ENCODE data around the gene ADM2. TPM values are rescaled to one million over a fixed set of nuclear protein-coding genes. Genes with fewer than 3 reads are reported as not detected.
"Not testable (repeated sequence)": the region's sequence is repeated elsewhere in the genome, so short reads cannot be mapped to it uniquely, and the experiment has no call there.

The ADM2 gene
- total RNA-seq, 1 donor from 2014 or later, result 2.2 TPM

- H3K4me1 Mint-ChIP-seq (ENCODE audit: low read depth), result peaks cover 5% of the 10 kb centered on the region
- no peak overlapping the region for H3K27ac Mint-ChIP-seq
- no peak for DNase-seq (ENCODE audit: low spot score)
- no peak overlapping the region for H3K4me3 Mint-ChIP-seq (ENCODE audit: low read depth)
- no peaks in the 10 kb centered on the region for H3K27me3 Mint-ChIP-seq (ENCODE audit: low read depth)
- intact Hi-C loops (cut with micrococcal nuclease), result no loop called here
- H3K9me3 Mint-ChIP-seq, result no peaks in the 10 kb centered on the region
- peaks cover 53% of the 10 kb centered on the region for H3K36me3 Mint-ChIP-seq (ENCODE audit: low read depth)
These were observed 36.3 kb downstream of the ADM2 start for GRCh38 chr22:50517495-50518260.

DNA sequence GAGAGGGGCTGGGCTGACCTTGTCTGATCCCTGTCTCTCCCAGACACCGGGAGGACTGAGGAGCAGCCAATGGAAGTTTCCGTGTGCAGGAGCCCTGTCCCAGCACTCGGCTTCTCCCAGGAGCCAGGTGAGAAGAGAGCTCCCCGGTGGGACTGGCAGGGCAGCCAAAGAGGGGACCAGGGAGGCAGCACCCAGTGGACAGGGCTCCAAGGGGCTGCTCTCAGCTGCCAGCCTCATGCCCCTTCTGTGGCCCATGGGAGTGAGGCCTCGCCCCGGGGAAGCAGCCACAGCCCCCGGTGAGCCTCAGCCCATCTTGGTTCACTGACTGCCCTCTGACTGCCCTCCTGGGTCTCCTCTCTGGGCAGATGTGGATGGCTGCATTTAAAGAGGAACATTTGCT, 37.3 kb downstream of the ADM2 start:
- H3K27me3 Mint-ChIP-seq (ENCODE audit: low read depth), result no peaks in the 10 kb centered on the region
- no peak overlapping the region for H3K27ac Mint-ChIP-seq
- H3K4me3 Mint-ChIP-seq (ENCODE audit: low read depth), result no peak overlapping the region
- intact Hi-C loops (cut with micrococcal nuclease), result no loop called here
- H3K9me3 Mint-ChIP-seq, result no peaks in the 10 kb centered on the region
- H3K36me3 Mint-ChIP-seq (ENCODE audit: low read depth), result peaks cover 59% of the 10 kb centered on the region
- DNase-seq (ENCODE audit: low spot score), result no peak
- H3K4me1 Mint-ChIP-seq (ENCODE audit: low read depth), result peaks cover 5% of the 10 kb centered on the region

GRCh38 chr22:50519151-50519550, 37.8 kb downstream of the ADM2 start:
- H3K27me3 Mint-ChIP-seq (ENCODE audit: low read depth), result no peaks in the 10 kb centered on the region
- no peak overlapping the region for H3K4me3 Mint-ChIP-seq (ENCODE audit: low read depth)
- H3K36me3 Mint-ChIP-seq (ENCODE audit: low read depth), result peaks cover 59% of the 10 kb centered on the region
- H3K4me1 Mint-ChIP-seq (ENCODE audit: low read depth), result peaks cover 5% of the 10 kb centered on the region
- no peak for DNase-seq (ENCODE audit: low spot score)
- H3K27ac Mint-ChIP-seq, result no peak overlapping the region
- H3K9me3 Mint-ChIP-seq, result no peaks in the 10 kb centered on the region
- intact Hi-C loops (cut with micrococcal nuclease), result no loop called here

- not testable (repeated sequence) for H3K27me3 Mint-ChIP-seq (ENCODE audit: low read depth); H3K9me3 Mint-ChIP-seq; H3K27ac Mint-ChIP-seq; DNase-seq (ENCODE audit: low spot score); H3K4me3 Mint-ChIP-seq (ENCODE audit: low read depth); H3K4me1 Mint-ChIP-seq (ENCODE audit: low read depth)
- peaks cover 58% of the 10 kb centered on the region for H3K36me3 Mint-ChIP-seq (ENCODE audit: low read depth)
- intact Hi-C loops (cut with micrococcal nuclease), result loop anchor here (10.0 kb wide), 1 partner anchor 275 kb away; the partner anchor contains the start of gene TUBGCP6
These were observed 38.8 kb downstream of the ADM2 start for GRCh38 chr22:50520184-50520583.

- no peaks in the 10 kb centered on the region for H3K9me3 Mint-ChIP-seq
- peaks cover 8% of the 10 kb centered on the region for H3K4me1 Mint-ChIP-seq (ENCODE audit: low read depth)
- no peak overlapping the region for H3K27ac Mint-ChIP-seq
- peaks cover 54% of the 10 kb centered on the region for H3K36me3 Mint-ChIP-seq (ENCODE audit: low read depth)
- intact Hi-C loops (cut with micrococcal nuclease), result loop anchor here (10.0 kb wide), 1 partner anchor 276 kb away; the partner anchor contains the start of gene TUBGCP6
- no peaks in the 10 kb centered on the region for H3K27me3 Mint-ChIP-seq (ENCODE audit: low read depth)
- no peak overlapping the region for H3K4me3 Mint-ChIP-seq (ENCODE audit: low read depth)
- DNase-seq (ENCODE audit: low spot score), result no peak
These were observed 39.6 kb downstream of the ADM2 start for GRCh38 chr22:50520826-50521453.

GRCh38 chr22:50521710-50522109, 40.4 kb downstream of the ADM2 start:
- peaks cover 48% of the 10 kb centered on the region for H3K36me3 Mint-ChIP-seq (ENCODE audit: low read depth)
- H3K4me1 Mint-ChIP-seq (ENCODE audit: low read depth), result peaks cover 8% of the 10 kb centered on the region
- H3K27ac Mint-ChIP-seq, result no peak overlapping the region
- intact Hi-C loops (cut with micrococcal nuclease), result loop anchor here (10.0 kb wide), 1 partner anchor 277 kb away; the partner anchor contains the start of gene TUBGCP6
- H3K4me3 Mint-ChIP-seq (ENCODE audit: low read depth), result no peak overlapping the region
- DNase-seq (ENCODE audit: low spot score), result no peak
- H3K9me3 Mint-ChIP-seq, result no peaks in the 10 kb centered on the region
- no peaks in the 10 kb centered on the region for H3K27me3 Mint-ChIP-seq (ENCODE audit: low read depth)

DNA sequence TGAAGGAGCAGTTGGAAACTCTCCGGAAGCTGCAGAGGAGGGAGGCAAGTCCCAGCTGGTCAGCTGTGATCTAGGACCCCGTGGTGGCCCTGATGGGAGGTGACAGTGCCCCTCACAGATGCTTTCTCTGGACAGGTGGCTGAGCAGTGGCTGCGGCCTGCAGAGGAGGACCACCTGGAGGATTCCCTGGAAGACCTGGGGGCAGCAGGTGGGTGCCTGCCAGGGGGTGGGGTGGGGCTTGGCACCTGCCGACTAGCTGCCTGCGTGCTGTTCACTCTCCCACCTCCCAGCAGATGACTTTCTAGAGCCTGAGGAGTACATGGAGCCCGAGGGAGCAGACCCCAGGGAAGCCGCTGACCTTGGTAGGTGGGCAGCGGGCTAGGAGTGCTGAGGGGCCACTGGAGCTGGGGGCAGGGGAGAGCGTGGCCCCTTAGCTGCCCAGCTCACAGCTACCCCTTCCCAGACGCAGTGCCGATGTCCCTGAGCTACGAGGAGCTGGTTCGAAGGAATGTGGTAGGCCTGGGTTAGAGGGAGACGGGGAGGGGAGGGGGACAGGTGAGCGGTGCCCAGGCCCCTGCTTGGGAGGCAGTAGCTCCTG, 41.0 kb downstream of the ADM2 start:
- DNase-seq (ENCODE audit: low spot score), result no peak
- no peaks in the 10 kb centered on the region for H3K9me3 Mint-ChIP-seq
- H3K27ac Mint-ChIP-seq, result no peak overlapping the region
- H3K4me3 Mint-ChIP-seq (ENCODE audit: low read depth), result no peak overlapping the region
- peaks cover 13% of the 10 kb centered on the region for H3K4me1 Mint-ChIP-seq (ENCODE audit: low read depth)
- H3K36me3 Mint-ChIP-seq (ENCODE audit: low read depth), result peaks cover 49% of the 10 kb centered on the region
- intact Hi-C loops (cut with micrococcal nuclease), result loop anchor here (10.0 kb wide), 1 partner anchor 278 kb away; the partner anchor contains the start of gene TUBGCP6
- no peaks in the 10 kb centered on the region for H3K27me3 Mint-ChIP-seq (ENCODE audit: low read depth)

DNA sequence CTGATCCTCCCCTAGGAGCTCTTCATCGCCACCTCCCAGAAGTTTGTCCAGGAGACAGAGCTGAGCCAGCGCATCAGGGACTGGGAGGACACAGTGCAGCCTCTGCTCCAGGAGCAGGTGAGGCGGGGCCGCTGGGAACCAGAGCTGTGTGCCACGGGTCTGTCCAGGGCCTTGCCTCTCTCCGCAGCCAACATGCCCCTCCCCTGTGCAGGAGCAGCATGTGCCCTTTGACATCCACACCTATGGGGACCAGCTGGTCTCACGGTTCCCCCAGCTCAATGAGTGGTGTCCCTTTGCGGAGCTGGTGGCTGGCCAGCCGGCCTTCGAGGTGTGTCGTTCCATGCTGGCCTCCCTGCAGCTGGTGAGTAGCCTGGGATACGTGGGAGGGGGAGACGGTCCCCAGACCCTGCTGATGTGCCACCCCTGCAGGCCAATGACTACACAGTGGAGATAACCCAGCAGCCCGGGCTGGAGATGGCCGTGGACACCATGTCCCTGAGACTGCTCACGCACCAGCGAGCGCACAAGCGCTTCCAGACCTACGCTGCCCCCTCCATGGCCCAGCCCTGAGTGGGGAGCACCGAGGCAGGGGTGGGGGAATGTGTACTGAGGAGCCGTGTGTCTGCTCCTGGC, 41.6 kb downstream of the ADM2 start:
- no peak for DNase-seq (ENCODE audit: low spot score)
- Mint-ChIP-seq H3K4me3 (ENCODE audit: low read depth) (no peak overlapping the region), H3K36me3 (ENCODE audit: low read depth) (peaks cover 49% of the 10 kb centered on the region), H3K4me1 (ENCODE audit: low read depth) (peaks cover 18% of the 10 kb centered on the region), H3K27ac (no peak overlapping the region), H3K27me3 (ENCODE audit: low read depth) (no peaks in the 10 kb centered on the region), H3K9me3 (no peaks in the 10 kb centered on the region)
- intact Hi-C loops (cut with micrococcal nuclease), result loop anchor here (10.0 kb wide), 1 partner anchor 278 kb away; the partner anchor contains the start of gene TUBGCP6

DNA sequence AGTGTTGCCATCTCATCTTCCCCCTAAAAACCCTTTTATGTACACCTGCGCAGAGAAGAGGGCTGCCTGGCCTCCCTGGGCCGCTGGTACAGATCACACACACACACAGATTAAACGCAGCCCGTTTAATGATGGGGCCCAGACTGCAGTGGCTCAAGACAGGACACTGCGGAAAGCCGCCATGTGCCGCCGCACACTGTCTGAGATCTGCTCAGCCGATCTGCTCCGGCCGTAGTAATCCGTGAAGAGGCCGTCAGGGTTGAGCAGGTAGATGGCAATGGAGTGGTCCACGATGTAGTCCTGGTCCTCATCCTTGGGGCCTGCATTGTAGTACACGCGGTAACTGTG, 42.1 kb downstream of the ADM2 start:
- peaks cover 21% of the 10 kb centered on the region for H3K4me1 Mint-ChIP-seq (ENCODE audit: low read depth)
- no peak for DNase-seq (ENCODE audit: low spot score)
- H3K9me3 Mint-ChIP-seq, result no peaks in the 10 kb centered on the region
- H3K36me3 Mint-ChIP-seq (ENCODE audit: low read depth), result peaks cover 51% of the 10 kb centered on the region
- intact Hi-C loops (cut with micrococcal nuclease), result loop anchor here (10.0 kb wide), 1 partner anchor 279 kb away; the partner anchor contains the start of gene TUBGCP6
- H3K4me3 Mint-ChIP-seq (ENCODE audit: low read depth), result peak overlapping the region; percentile 1
- H3K27ac Mint-ChIP-seq, result no peak overlapping the region
- no peaks in the 10 kb centered on the region for H3K27me3 Mint-ChIP-seq (ENCODE audit: low read depth)

- intact Hi-C loops (cut with micrococcal nuclease), result loop anchor here (10.0 kb wide), 1 partner anchor 279 kb away; the partner anchor contains the start of gene TUBGCP6
These were observed 42.7 kb downstream of the ADM2 start for GRCh38 chr22:50523806-50524675.

DNA sequence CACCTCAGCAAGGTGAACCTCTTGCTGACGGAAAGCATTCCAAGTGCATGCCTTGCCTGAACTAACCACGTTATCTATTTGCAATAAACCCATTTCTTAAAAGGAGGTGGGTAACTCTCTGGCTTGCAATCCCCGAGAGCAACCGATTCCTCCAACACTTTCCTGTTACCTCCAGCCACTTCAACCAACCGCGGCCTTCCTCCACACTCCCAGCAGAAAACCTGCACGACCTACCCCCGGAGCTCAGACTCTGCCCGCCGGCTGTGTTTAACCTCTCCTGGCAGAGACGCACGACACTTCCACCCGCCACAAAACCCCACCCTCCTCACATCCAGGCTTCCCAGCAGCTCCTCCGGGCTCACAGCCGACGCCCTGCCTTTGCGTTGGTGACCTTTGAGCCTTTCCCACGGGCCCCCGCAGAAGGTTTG, 43.3 kb downstream of the ADM2 start:
- no peaks in the 10 kb centered on the region for H3K9me3 Mint-ChIP-seq
- no peaks in the 10 kb centered on the region for H3K27me3 Mint-ChIP-seq (ENCODE audit: low read depth)
- intact Hi-C loops (cut with micrococcal nuclease), result loop anchor here (1.0 to 10.0 kb wide), 4 partner anchors 16 to 280 kb away; partner anchors contain the start of genes NCAPH2 and TUBGCP6
- H3K4me1 Mint-ChIP-seq (ENCODE audit: low read depth), result peaks cover 24% of the 10 kb centered on the region
- no peak for DNase-seq (ENCODE audit: low spot score)
- peak overlapping the region; percentile 94 for H3K4me3 Mint-ChIP-seq (ENCODE audit: low read depth)
- peak overlapping the region; percentile 78 for H3K27ac Mint-ChIP-seq
- peaks cover 43% of the 10 kb centered on the region for H3K36me3 Mint-ChIP-seq (ENCODE audit: low read depth)

More at GRCh38 chr22:50523806-50524675, 42.7 kb downstream of the ADM2 start:
- peak overlapping the region; percentile 94 for H3K4me3 Mint-ChIP-seq (ENCODE audit: low read depth)
- H3K36me3 Mint-ChIP-seq (ENCODE audit: low read depth), result peaks cover 48% of the 10 kb centered on the region
- no peaks in the 10 kb centered on the region for H3K27me3 Mint-ChIP-seq (ENCODE audit: low read depth)
- H3K27ac Mint-ChIP-seq, result peak overlapping the region; percentile 78
- H3K9me3 Mint-ChIP-seq, result no peaks in the 10 kb centered on the region
- no peak for DNase-seq (ENCODE audit: low spot score)
- H3K4me1 Mint-ChIP-seq (ENCODE audit: low read depth), result peaks cover 24% of the 10 kb centered on the region
